GM18951 (cell line): ENCODE results near the gene TFRC.
"Not testable (repeated sequence)": the region's sequence is repeated elsewhere in the genome, so short reads cannot be mapped to it uniquely, and the experiment has no call there.

Experiments
- POLR2A ChIP-seq: IDR thresholded peaks from 4 replicates; pipeline ENCODE4 v1.6.1; 2011; ENCODE audit warnings: mild to moderate bottlenecking; ENCODE audit not compliant: insufficient read length, insufficient read depth; ENCODE audit errors: extremely low read depth
- in situ Hi-C: fragments of 300-500 bp; cut with MboI; formaldehyde crosslinking; loops from one replicate; pipeline ENCODE4 v1.12.0; 2022; ENCODE audit warnings: low sequenced_read_pairs, mixed read lengths, inconsistent platforms; ENCODE audit not compliant: unreplicated experiment

TFRC gene

DNA sequence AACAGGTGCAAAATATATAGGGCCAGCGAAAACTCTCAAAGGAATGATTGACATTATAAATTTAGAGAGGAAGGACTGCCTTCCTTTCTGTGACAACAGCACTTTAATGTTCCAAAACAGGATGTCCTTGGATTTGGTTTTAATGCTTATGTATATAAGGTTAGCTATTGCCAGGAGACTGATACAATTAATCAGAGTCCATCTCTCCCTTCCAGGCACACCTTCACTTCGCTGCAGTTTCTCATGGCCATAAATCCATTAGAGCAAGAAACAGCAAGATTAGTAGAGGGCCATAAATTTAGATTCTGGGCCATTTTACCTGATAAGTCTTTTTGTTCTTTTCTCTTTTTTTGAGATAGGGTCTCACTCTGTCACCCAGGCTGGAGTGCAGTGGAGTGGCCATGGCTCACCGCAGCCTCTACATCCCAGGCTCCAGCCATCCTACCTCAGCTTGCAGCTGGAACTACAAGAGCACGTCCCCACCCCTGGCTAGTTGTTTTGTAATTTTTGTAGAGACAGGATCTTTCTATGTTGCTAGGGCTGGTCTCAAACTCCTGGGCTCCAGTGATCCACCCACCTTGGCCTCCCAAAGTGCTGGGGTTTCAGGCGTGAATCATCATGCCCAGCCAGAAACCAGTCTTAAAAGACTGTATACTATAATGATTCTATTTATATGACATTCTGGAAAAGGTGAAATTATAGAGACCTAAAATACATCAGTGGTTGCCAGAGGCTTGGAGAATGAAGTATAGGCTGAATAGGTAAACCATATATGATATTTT, 15.7 kb upstream of the TFRC start:
- no peak for TF ChIP-seq POLR2A
- in situ Hi-C loops, result no loop called here

DNA sequence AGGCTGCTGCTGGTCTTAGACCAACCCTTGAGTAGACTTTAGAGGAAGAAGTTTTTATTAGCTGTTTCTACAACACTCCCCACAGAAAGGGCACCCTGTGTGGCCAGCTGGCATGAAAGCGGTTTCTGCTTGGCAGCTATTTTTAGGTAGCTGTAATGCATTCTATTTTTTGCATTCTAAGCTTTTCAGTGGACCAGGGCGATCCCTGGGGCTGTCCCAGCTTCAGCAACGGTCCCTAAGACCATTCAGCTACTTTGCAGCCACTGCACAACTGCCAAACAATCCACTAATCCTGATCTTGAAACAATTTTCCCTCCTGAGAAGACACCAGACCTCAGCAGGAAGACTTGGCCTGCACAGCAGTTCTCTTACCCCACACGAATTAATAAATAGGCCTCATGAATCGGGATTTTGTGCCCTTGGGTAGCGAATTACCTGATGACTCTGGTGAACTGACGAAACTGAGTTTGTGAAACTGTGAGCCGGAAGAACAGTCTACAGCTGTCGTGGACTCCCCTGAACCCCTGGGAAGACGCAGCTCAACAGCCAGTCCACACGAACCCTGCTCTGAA, 14.6 kb upstream of the TFRC start:
- no peak for TF ChIP-seq POLR2A
- in situ Hi-C loops, result no loop called here

DNA sequence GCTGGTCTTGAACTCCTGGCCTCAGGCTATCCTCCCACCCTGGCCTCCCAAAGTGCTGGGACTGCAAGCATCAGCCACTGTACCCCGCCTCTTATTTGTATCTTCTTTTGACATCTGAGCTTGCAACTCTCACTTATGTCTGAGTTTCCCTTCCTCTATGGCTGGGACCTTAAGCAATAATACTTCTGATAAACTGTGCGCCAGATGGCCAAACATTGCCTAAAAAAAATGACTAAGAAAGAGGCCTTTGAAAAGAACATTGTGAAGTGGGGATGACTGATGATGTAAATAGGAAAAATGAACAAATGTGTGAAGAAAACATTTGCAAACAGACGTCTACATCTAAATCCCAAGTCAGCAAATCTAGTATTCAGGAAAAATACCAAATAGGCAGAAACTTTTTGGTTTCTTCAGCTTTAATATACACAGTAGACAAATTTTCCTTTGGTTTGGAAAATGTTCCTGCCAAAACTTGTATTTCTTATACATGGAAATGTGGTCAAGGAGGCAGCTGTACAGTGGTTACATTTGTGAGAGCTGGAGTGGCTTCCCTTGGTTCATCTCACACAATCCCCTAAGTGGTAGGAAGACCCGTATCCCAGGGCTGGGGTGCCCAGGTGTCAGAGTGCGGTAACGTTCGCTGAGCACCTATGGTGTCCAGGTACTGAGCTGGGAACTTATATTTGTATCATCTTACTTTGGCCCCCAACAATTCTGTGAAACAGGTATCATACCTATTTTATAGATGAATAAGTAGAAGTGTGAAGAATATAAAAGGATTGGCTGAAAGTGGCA, 11.6 kb upstream of the TFRC start:
- in situ Hi-C loops, result no loop called here
- TF ChIP-seq POLR2A, result no peak

DNA sequence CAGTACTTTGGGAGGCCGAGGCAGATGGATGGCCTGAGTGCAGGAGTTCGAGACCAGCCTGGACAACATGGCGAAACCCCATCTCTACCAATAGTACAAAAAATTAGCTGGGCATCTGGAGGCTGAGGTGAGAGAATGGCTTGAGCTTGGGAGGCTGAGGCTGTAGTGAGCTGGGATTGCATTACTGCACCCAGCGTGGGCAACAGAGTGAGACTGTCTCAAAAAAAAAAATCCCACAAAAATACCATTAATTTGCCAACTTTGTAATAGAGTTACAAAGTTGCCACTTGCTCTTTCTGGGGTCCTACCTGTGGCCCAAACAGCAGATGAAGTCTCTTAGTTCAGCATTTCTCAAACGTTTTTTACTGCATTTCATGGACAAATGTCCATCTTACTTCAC, 6.0 kb upstream of the TFRC start:
- TF ChIP-seq POLR2A, result no peak
- in situ Hi-C loops, result no loop called here

DNA sequence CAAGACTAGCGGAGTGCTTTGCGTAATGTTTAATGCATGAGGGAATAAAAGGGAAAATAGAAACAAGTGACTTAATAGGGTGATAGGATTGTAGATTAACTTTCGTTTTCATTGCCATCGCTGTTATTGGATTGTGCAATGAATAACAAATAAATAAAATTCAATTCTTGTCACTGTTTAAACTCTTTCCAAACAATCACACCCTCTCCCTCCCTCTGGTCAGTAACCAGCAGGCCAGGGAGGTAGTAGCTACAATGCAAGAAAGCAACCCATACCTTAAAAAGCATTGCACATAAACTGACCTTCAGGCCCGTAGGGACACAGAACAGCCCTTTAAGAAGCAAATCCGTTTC, 705 bp upstream of the TFRC start:
- no peak for TF ChIP-seq POLR2A
- in situ Hi-C loops, result no loop called here

DNA sequence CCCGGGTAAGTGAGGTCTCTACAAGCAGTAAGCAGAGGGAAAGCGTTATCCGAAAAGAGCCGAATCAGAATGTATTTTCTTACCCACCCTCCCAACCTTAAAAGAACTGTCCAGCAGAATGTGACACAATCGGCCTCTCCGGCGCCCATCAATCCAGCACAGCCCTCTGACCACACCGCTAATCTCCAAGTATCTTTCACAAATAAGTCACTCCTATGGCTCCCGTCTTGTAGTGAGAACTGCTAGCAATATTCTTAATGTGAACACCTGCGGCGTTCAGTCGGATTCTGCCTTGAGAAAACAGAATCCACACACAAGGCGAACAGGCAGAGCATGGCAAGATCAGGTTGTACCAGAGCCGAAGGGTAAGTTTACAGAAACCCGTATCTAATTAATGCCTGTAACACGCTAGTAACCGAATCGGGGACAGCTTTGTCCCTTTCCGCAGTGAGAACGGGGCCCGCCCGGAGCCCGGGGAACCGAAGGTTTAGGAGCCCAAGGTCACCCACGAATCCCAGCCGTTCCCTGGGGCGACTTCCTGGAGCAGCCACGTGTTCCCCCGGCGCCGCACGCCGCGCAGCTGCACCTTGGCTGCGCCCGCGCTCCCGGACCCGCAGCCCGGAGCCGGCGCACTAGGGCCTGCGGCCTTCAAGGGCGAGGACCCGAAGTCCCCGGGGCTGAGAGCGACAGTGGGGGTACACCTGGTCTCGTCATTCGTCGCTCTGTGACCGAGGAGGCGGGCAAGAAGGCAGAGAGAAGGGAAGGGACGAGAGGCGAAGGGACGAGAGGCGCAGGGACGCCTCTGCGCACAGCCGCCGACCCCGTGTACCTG, 672 bp downstream of the TFRC start:
- TF ChIP-seq POLR2A, result no peak
- in situ Hi-C loops, result no loop called here

DNA sequence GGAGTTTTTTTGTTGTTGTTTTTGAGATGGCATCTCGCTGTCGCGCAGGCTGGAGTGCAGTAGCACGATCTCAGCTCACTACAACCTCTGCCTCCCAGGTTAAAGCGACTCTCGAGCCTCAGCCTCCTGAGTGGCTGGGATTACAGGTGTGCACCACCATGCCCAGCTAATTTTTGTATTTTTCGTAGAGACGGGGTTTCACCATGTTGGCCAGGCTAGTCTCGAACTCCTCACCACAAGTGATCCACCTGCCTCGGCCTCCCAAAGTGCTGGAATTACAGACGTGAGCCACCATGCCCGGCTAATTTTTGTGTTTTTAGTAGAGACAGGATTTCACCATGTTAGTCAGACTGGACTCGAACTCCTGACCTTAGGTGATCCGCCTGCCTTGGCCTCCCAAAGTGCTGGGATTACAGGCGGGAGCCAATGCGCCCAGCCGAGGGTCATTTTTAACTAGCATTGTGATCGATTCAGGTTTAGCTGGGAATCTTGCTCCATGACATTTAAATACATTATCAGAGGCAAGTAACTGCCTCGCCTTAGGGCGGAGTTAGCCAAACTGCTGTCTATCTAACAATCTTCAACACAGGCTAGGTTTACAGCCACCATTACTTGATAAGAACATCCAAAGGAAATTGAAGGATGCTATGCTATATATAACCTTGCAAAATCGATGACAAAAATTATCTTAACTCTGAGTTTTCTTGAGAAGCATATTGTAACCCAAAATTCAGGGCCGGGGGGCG, 1.6 kb downstream of the TFRC start:
- in situ Hi-C loops, result not testable (repeated sequence)

DNA sequence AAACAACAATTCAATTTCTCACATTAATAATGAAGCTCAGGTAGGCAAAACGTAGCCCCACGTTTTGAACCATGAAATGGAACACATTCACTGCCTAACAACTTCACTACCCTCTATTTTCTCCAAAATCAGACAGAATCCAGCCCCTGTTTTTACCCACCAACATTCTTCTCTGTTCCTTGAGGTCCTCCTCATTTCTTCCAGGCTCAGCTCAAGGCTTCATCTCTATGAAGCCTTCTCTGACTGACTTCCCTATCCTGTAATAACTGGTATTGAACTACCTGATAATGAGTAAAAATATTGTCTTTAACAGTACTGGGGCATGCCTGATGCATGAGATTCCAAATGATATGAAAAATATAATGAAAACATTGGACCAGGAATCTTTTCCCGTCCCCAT, 2.2 kb downstream of the TFRC start:
- no peak for TF ChIP-seq POLR2A
- in situ Hi-C loops, result loop anchor here (5.0 kb wide), 1 partner anchor 108 kb away; no protein-coding TSS in a partner anchor

DNA sequence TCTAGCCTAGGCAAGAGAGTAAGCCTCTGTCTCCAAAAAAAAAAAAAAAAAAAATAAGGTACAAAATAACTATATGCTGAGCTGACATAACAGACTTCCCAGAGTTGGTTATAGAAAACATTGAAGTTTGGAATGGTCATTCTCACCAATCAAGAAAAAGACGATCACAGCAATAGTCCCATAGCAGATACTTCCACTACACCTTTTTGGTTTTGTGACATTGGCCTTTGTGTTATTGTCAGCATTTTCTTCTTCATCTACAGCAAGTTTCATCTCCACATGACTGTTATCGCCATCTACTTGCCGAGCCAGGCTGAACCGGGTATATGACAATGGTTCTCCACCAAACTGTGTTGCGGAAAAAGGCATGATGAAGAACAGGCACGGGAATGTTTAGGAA, 6.9 kb downstream of the TFRC start:
- in situ Hi-C loops, result loop anchor here (5.0 kb wide), 1 partner anchor 112 kb away; no protein-coding TSS in a partner anchor
- TF ChIP-seq POLR2A, result no peak

DNA sequence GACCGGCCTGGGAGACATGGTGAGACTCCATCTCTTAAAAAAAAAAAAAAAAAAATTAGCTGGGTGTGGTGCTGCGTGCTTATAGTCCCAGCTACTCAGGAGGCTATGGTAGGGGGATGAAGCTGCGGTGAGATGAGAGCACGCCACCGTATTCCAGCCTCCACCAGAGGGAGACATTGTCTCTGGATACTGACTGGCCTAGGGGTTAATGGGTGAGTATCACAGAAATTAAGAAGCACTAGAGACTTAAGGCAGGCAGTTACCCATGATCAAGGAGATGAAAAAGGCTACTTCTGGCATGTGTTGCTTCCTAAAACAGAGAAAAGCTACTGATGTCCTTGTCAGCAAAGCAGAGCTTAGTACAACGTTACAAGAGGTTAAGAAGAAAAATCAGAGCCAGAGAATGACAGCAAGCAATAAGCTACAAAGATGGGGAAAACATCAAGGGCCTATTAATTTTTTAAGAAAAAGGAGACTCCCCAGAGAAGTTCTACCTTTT, 8.6 kb downstream of the TFRC start:
- in situ Hi-C loops, result no loop called here
- TF ChIP-seq POLR2A, result no peak

DNA sequence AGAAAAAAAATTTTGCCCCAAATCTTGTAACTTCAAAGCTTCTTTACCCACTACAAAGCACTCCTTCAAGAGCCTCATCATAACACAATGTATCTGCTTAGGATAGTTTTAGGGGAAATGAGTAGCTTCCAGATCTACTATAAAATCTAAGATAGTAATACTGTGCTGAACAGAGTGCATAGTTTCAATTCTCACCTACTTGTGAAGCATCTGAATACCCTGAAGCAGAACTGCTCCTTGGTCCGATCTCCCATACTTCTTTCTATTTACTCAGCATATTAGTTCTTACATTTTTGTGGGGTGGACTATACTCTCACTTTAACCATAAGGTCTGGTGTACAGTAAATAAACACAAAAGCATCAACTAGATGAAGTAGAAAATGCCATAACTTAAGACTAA, 9.6 kb downstream of the TFRC start:
- in situ Hi-C loops, result no loop called here
- no peak for TF ChIP-seq POLR2A

DNA sequence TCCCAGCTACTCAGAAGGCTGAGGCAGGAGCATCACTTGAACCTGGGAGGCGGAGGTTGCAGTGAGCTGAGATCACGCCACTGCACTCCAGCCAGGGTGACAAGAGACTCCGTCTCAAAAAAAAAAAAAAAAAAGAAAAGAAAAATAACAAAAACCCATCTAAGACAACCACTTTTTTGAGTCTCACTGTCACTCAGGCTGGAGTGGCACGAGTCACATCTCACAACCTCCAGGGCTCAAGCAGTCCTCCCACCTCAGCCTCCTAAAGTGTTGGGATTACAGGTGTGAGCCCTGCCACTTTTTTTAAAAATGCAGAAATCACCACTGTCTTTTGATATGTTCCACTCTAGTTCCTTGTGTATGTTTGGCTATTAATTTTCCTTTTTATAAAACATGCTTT, 13.1 kb downstream of the TFRC start:
- in situ Hi-C loops, result not testable (repeated sequence)
